HG02852 (cell line): ENCODE data around the gene ARHGAP18.

Experiments used
- ATAC-seq: cut with Tn5 transposase; IDR thresholded peaks from one replicate; pipeline ENCODE4 v1.9.1; 2021; ENCODE audit warnings: mild to moderate bottlenecking, moderate library complexity; ENCODE audit not compliant: unreplicated experiment

The ARHGAP18 gene

GRCh38 chr6:129726650-129727049, 16.7 kb upstream of the ARHGAP18 start:
- ATAC-seq: no peak

GRCh38 chr6:129725341-129725740, 15.4 kb upstream of the ARHGAP18 start:
- no peak for ATAC-seq

DNA sequence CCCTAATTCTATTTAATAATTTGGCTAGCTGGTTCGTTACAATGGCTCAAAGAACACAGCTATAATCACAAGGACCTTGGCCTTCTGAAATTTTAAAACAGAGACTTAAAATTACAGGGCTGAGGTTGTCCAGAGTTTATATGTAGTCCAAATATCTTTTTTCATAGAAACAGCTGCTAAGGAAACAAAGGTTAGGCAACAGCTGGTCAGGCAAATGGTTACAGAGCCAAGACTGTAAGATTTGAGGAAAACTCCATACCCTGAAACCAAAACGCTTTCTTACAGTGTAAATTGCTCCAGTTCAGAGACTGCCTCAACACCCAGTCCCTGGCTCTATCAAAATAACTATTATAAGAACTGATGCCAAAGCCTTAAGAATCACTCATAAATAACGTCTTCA, 9.7 kb upstream of the ARHGAP18 start:
- no peak for ATAC-seq

- ATAC-seq: no peak
These were observed 7.3 kb upstream of the ARHGAP18 start for GRCh38 chr6:129717277-129717676.

DNA sequence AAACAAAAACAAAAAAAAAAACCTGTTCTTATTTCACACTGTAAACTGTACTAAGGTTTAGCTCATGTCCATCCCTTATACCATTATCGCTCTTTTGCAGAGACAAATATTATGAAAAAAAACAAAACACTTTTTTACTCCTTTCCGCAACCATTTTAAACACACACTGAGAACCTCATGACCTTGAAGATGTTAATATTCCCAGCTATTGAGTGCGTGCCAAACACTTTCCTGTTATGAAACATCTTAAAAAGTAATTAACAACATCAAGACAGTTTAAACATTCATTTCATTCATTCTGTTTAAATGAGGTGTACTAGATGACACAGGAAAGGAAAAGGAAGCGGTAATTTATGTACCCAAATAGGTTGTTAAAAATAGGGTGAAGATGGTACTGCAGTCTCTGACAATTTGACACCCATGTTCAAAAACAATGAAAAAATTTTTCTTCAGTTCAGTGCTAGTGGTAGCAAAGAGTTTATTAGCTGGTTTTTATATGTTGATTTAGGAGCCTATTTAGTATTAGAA, 3.9 kb upstream of the ARHGAP18 start:
- no peak for ATAC-seq

- ATAC-seq: no peak
These were observed 1.3 kb upstream of the ARHGAP18 start for GRCh38 chr6:129711271-129711631.

DNA sequence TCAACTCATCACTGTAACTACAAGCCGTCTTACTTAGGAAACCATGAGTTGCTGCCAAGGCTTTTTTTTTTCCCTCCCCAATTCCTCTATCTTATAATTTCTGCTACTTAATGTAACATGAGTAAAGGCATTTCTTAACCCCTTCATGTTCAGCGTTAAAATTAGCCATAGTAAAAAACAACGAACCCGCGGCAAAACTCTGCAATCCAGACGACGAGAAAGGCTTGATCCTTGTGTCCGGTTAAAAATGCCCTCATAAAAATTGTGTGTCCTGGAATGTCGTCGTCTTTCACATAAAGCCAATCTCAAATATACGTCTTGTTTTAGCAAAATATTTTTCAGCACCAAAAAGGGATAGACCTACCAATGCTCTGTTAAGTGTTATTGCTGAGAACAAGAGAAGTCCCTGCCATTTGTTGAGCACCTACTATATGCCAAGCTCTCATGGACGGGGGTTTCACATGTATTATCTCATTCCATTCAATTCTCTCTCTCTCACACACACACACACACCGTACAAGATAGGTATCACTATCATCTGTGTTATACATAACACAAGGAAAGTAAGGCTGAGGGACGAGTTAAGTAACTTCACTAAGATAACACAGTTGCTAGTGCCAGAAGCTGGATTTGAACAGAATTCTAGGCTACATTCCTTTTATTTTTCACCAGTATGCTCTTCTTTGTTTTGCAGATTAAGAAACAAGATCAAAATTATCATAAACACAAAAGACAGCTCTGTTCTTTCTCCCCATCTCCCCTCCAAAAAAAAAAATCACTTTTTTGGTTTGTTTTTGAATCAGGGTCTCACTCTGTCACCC, 683 bp upstream of the ARHGAP18 start:
- ATAC-seq: no peak

- peak; percentile 3 for ATAC-seq
These were observed 695 bp downstream of the ARHGAP18 start for GRCh38 chr6:129709196-129709768.

GRCh38 chr6:129708496-129709195, 1.3 kb downstream of the ARHGAP18 start:
- ATAC-seq: no peak

GRCh38 chr6:129707882-129708495, 2.0 kb downstream of the ARHGAP18 start:
- no peak for ATAC-seq

DNA sequence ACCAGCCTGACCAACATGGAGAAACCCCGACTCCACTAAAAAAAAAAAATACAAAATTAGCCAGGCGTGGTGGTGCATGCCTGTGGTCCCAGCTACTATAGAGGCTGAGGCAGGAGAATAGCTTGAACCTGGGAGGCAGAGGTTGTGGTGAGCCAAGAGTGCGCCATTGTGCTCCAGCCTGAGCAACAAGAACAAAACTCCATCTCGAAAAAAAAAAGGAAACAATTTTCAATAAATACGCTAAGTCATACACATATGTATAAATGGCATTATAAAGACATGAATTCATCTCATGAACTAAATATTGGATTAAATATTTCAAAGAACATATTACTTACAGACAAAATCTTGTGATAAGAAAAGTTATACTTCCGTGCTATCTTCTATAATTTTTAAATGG, 2.9 kb downstream of the ARHGAP18 start:
- ATAC-seq: no peak

DNA sequence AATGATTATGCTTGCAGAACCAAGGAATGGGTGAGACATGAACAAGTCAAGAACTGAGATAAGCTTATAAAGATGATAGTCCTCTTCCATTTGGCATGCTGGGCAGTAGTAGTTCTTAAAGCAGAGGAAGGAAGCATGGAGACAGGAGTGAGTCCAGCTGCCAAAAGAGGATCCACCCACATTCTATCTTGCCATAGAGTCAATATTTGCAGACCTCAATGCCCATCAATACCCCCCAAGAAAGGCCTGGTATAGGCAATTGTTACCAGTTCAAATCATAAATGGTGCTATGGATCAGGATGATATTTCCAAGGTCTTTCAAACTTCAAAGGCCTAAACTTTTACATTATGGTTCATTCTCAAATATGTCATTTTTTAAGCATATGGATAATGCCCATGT, 4.8 kb downstream of the ARHGAP18 start:
- no peak for ATAC-seq

DNA sequence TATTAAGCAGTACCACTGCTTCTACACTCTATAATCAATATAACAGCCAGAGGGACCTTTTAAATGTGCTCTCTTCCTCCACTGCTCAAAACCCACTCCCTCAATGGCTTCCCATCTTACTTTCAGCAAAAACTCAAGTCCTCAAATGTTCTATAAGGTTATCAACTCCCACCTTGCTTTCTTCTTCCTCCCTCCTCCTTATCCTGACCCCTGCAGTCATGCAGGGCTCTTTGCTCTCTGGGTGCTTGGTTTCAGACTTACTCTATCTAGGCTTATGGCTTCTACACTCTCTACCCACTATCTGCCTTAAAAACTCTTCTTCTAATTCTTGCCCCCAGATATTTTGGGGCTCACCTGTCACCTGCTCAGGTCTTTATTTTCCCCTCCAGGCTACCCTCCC, 5.3 kb downstream of the ARHGAP18 start:
- no peak for ATAC-seq

GRCh38 chr6:129701721-129702455, 8.1 kb downstream of the ARHGAP18 start:
- no peak for ATAC-seq

DNA sequence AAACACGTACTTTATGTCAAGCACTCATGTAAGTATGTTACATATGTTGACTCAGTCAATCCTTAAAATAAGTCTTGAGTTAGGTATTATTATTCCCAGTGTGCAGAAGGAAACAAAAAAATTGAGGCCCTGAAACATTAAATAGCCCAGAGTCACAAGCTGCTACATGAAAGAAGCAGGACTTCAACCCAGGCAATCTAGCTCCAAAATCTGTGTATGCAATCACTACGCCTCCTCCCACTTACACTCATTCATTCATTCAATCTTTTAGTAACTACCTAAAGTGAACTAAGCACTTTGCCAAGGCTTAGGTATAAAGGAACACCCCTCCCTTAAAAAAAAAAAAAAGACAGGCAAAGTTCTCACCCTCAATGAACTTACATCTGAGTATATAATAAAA, 9.3 kb downstream of the ARHGAP18 start:
- ATAC-seq: no peak

DNA sequence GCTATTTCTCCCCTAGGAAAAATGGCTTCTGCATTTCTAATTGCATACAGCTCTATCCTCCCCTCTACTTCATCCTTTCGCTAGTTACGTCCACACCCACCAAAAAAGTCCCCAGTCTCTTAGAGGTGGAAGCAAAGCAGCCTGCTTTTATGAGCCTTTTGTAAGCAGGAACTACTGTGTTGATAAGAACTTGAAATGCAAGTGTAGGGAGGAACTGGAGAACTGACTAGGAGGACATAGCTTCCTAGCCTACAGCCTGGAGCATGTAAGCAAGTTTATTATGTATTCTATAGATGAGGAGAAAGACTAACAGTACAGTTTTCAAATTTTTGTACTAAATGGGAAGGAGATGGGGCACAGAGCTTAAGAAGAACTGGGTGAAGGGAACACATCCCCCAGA, 10.3 kb downstream of the ARHGAP18 start:
- ATAC-seq: no peak

DNA sequence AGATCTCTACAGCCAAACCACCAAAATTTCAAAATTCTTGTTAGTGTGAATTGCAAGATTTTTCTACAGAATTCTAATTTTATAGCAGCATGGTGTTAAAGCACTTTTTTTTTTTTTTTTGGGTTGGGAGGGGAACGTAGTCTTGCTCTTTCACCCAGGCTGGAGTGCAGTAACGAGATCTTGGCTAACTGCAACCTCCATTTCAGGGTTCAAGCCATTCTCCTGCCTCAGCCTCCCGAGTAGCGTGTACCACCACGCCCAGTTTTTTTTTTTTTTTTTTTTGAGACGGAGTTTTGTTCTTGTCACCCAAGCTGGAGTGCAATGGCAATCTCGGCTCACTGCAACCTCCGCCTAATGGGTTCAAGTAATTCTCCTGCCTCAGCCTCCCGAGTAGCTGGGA, 11.5 kb downstream of the ARHGAP18 start:
- no peak for ATAC-seq

DNA sequence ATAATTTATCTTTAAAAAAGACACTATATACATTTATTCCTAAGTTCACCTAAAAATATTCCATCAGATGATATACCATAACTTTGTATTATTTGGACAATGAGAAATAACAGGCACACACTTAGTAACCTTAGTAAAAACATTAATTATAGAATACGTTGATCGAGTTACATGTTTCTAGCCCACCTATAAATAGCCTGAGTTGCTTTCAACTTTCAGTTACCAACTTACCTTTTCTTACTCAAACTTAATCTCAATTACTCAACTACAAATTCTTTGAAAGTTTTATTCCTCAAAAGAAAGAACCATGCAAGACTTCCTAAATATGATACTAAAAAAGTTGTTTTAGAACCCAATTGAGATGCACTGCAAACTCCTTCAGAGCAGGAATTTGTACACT, 12.2 kb downstream of the ARHGAP18 start:
- ATAC-seq: no peak

DNA sequence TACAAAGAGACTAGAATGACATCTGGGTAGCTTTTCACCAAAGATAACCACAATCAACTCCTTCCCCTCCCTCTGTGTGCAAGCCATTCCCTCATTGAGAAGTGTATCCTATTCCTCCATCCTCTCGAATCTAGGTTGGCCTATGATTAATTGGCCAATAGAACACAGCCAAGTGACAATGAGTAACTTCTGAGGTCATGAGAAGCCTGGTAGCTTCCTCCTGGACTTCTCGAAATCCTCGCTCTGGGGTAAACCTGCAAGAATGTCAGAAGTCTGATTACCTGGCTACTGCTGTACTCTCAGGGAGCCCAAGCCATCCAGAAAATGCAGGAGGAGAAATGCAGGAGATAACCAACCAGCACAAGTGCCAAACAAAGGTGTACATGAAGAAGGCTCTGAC, 13.1 kb downstream of the ARHGAP18 start:
- no peak for ATAC-seq

DNA sequence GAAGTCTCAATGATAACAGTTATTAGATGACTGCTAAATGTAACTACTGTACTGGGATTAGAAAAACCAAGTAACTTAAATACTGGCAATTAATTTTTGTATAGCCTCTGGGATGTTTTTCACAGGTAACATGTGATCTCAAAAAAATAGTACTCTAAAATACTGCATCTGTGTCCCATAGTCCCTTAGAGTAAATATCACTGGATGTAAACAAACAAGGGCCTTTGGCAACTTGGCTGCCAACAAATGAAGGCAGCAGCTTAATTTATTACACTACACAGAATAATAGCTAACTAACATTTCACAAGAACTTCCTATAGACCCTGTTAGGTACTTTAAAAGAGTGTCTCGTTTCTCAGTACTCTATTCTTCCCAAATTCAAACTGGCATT, 14.0 kb downstream of the ARHGAP18 start:
- peak; percentile 10 for ATAC-seq
